Kidney tubule cell (primary cell): Measurements from ENCODE around the gene SLC2A14.
A peak's percentile ranks its signal among the peaks of the same experiment; 100 is the strongest.
"Not testable (repeated sequence)": the region's sequence is repeated elsewhere in the genome, so short reads cannot be mapped to it uniquely, and the experiment has no call there.

Source experiments
- DNase-seq: peaks from one replicate; pipeline ENCODE4 v3.0.0-alpha.2; 2018; ENCODE audit warnings: low spot score

SLC2A14 gene

DNA sequence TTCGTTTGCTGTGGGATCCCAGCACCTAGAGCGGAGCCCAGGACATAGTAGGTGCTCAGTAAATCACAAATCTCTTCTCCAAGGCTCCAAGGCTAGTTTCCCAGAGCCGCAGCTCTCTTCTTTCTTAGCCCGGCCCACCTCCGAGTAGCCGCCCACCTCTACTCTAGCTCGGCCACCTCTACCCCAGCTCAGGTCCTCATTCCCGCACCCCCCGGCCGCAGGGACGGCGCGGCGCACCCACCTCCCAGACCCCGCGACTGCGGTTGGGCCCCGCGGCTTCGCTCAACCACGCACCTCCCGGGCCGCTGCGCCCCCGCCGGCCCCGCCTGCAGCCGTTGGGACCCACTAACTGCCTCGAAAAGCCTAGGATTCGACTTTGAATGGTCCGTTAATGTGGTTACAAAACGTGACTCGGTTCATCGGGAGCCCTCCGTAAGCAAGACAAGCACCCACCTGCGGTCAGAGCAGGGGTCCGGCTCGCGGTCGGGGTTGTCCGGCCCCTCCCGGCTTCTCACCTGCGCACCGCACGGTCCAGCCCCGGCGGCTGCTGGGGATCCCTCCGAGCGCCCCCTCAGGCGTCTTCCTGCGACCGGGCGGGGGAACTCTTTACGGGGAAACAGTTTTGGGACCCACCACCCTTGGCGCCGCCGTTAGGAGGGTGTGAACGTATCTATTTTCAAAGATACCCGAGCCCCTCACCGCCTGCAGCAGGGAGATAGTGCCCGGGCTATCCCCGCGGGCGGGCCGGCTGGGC is at the start of gene SLC2A14:
SLC2A14 (minus strand) TSS at position 350 of the 754 bp plus-strand sequence. CDS start 3,035 bp downstream, outside the sequence.
- no peak for DNase-seq

DNA sequence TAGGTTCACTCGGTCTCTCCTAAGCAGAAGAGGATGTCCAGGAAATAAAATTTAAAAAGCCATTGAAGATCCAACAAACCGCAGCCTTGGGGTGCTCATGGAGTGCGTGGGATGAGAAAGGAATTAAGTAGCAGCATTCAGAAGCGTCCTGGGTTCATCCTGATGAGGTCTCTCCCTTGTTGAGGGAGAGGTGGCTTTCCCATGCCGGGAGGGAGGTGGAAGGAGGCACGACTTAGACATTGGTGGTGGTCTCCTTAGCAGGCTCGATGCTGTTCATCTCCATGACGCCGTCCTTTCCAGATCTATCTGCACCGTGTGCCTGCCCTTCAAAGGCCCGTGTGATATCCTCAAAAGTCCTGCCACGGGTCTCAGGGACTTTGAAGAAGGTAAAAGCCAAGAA is 48.5 kb upstream of the SLC2A14 start:
- DNase-seq: not testable (repeated sequence)

DNA sequence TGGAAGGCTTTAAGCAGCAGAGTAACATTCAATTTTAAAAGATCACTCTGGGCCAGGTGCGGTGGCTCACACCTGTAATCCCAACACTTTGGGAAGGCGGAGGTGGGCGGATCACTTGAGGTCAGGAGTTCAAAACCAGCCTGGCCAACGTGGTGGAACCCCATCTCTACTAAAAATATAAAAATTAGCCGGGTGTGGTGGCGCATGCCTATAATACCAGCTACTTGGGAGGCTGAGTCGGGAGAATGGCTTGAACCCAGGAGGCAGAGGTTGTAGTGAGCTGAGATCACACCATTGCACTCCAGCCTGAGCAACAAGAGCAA is 45.5 kb upstream of the SLC2A14 start:
- DNase-seq: not testable (repeated sequence)

DNA sequence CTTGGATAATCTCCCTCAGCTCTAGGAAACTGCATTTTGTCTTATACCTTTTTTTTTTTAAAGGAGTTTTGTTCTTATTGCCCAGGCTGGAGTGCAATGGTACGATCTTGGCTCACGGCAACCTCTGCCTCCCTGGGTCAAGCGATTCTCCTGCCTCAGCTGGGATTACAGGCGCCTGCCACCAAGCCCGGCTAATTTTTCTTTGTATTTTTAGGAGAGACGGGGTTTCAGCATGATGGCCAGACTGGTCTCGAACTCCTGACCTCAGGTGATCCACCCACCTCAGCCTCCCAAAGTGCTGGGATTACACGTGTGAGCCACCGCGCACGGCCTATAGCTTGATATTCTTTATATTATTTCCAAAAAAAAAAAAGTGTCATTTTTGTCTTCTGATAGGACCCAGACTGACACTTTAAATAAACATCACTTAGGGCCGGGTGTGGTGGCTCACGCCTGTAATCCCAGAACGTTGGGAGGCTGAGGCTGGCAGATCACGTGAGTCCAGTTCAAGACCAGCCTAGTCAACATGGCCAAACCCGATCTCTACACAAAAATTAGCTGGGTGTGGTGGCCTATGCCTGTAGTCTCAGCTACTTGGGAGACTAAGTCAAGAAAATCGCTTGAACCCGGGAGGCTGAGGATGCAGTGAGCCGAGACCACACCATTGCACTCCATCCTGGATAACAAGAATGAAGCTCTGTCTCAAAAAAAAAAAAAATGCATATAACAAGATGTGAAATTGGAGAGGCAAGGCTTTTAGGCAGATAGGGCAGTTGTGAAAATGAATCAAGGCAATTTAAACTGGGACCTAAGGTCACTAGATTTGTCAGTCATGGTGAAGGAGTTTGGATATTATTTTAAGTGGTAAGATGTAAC is 44.9 kb upstream of the SLC2A14 start:
- DNase-seq: no peak

- no peak for DNase-seq
These were observed 44.2 kb upstream of the SLC2A14 start for GRCh38 chr12:7916936-7917335.

- no peak for DNase-seq
These were observed 43.1 kb upstream of the SLC2A14 start for GRCh38 chr12:7915661-7916403.

GRCh38 chr12:7910106-7910505 is 37.4 kb upstream of the SLC2A14 start:
- DNase-seq: not testable (repeated sequence)

DNA sequence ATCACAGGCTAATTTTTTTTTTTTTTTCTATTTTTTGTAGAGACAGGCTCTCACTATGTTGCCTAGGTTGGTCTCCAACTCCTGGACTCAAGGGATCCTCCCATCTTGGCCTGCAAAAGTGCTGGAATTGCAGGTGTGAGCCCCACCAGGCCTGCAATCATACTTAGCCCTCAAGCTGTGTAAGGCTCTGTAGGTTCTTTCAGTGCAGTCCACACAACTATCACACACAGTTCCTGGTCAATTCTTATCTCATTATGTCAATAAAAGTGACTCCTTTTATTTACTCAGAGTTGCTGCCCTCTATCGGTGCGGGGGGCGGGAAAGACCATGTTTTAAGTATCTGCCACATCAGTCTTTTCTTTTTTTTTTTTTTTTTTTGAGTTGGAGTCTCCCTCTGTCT is 34.3 kb upstream of the SLC2A14 start:
- DNase-seq: peak; percentile 55

- DNase-seq: peak; percentile 76
These were observed 33.6 kb upstream of the SLC2A14 start for GRCh38 chr12:7906303-7906702.

DNA sequence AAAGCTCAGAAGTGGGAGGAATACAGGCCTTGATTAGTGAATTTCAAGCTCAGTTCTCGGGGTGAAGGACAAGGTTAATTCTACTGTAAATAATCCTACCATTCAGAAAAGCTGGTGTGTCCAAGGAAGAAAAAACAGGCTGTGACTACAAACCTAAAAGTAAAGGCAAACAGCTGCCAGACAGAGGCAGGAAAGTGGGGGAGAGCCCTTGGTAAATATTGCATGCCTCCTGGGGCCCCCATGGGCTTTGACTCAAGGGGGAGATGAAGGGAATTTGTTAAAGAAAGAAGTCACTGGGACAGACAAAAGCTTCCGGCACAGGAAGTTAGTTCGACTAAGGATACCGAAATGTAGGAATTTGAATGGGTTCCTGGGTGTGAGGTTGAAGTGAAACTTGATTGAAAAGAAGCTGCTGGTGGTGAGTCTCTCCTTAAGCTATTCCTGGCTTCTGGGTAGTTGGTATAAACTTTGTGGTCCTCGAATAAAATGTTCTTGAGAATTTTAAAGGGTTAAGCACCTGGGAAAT is 32.9 kb upstream of the SLC2A14 start:
- not testable (repeated sequence) for DNase-seq

DNA sequence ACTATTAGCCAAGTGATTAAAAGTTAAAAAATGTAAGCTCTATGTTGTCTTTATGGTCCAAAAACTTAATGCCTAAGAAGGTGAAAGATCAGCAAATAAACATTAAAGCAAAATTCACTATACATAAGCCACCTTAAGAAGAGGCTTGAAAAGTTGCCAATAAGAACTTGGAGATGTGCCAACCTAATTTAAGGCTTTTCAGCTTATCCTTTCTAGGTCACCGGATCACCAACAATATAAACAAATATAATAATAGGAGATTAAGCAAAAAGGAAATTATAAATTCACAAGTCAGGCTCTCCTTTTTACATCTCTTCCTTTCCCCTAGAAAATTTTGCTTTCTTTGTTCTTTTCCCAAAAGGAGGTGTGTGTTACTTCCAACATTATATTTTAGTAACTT is 32.4 kb upstream of the SLC2A14 start:
- no peak for DNase-seq

- DNase-seq: not testable (repeated sequence)
These were observed 29.7 kb upstream of the SLC2A14 start for GRCh38 chr12:7902416-7902815.

DNA sequence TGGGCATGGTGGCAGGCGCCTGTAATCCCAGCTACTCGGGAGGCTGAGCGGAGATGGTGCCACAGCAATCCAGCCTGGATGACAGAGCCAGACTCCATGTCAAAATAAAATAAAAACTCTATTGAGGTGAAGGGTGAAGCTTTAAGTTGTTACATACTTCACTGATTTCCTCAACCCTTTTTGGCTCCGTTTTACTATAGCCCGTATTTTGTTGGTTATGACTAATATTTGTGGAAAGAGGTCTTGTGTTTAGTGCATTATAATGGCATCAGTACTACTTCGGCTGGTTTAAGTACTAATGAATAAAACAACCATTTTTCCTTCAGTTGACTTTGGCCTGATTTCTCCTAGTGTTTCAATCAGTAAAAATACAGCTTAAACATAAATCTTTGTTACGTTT is 27.0 kb upstream of the SLC2A14 start:
- DNase-seq: no peak

DNA sequence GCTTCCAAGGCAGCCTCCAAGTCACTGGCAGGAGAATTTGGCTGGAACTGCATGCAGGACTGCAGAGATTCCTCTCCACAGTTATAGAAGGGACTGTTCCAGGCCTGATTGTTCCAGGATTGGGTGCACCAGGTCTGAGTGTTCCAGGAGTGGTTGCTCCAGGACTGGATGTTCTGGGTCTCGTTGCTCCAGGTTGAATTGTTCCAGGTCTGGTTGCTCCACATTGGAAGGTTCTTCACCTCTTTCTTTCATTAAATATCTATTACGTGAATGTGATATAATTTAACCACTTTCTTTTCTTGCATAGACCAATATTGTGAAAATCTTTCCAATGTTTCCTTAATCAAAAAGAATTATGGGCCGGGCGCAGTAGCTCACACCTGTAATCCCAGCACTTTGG is 24.0 kb upstream of the SLC2A14 start:
- not testable (repeated sequence) for DNase-seq

GRCh38 chr12:7892186-7892980 is 19.7 kb upstream of the SLC2A14 start:
- DNase-seq: no peak

DNA sequence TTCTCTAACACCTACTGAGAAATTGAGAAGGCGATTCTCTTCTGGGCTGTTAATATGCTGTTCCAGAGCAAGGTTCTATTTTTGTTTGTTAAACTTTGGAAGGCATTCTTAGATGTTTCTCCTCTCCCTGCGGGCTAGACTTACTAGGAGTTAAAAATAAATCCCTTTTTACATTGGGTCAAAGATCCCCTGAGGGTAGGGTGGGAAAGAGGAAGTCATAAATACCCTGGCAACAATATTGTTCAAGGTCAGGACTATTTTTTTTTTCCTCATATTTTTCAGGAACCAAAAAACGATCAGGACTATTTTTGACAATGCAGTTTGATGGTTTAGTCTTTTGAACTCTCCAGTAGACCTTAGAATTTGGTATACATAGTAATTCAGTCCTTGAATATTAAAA is 12.0 kb upstream of the SLC2A14 start:
- DNase-seq: no peak

GRCh38 chr12:7881736-7882120 is 9.0 kb upstream of the SLC2A14 start:
- not testable (repeated sequence) for DNase-seq

DNA sequence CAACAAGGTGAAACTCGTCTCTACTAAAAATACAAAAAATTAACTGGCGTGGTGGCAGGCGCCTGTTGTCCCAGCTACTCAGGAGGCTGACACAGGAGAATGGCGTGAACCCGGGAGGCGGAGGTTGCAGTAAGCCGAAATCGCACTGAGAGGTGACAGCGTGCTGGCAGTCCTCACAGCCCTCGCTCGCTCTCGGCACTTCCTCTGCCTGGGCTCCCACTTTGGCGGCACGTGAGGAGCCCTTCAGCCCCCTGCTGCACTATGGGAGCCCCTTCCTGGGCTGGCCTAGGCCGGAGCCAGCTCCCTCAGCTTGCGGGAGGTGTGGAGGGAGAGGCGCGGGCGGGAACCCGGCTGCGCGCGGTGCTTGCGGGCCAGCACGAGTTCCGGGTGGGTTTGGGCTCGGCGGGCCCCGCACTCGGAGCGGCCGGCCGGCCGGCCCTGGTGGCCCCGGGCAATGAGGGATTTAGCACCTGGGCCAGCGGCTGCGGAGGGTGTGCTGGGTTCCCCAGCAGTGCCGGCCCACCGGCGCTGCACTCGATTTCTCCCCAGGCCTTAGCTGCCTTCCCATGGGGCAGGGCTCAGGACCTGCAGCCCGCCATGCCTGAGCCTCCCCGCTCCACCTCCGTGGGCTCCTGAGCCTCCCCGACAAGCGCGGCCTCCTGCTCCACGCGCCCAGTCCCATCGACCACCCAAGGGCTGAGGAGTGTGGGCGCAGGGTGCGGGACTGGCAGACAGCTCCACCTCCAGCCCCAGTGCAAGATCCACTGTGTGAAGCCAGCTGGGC is 8.4 kb upstream of the SLC2A14 start:
- DNase-seq: not testable (repeated sequence)

- DNase-seq: no peak
These were observed 6.5 kb upstream of the SLC2A14 start for GRCh38 chr12:7879246-7879645.

GRCh38 chr12:7877420-7877819 is 4.7 kb upstream of the SLC2A14 start:
- DNase-seq: no peak

DNA sequence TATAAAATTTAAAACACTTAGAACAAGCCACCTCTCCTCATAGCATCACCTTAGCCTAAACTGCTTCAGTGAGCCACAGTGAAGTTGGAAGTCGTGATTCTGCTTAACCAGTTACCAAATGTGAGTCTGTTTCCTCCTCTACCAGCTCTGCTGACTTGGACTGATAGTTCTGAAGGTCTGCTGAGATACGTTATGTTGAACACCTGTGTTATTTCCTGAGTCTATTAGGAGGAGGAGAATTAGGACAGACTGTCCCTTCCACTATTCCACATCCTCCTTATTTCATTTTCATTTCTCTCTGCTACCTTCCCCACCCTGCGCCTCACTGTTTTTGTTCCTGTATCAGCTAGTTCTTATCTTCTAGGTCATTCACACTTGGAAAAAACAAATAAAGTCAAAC is 2.4 kb downstream of the SLC2A14 start:
- DNase-seq: no peak
